GM19023 (cell line): ENCODE data around the gene PRSS33.

Experiments
- ATAC-seq: cut with Tn5 transposase; IDR thresholded peaks from one replicate; pipeline ENCODE4 v1.9.1; 2021; ENCODE audit warnings: mild to moderate bottlenecking, moderate library complexity; ENCODE audit not compliant: unreplicated experiment

PRSS33 gene

DNA sequence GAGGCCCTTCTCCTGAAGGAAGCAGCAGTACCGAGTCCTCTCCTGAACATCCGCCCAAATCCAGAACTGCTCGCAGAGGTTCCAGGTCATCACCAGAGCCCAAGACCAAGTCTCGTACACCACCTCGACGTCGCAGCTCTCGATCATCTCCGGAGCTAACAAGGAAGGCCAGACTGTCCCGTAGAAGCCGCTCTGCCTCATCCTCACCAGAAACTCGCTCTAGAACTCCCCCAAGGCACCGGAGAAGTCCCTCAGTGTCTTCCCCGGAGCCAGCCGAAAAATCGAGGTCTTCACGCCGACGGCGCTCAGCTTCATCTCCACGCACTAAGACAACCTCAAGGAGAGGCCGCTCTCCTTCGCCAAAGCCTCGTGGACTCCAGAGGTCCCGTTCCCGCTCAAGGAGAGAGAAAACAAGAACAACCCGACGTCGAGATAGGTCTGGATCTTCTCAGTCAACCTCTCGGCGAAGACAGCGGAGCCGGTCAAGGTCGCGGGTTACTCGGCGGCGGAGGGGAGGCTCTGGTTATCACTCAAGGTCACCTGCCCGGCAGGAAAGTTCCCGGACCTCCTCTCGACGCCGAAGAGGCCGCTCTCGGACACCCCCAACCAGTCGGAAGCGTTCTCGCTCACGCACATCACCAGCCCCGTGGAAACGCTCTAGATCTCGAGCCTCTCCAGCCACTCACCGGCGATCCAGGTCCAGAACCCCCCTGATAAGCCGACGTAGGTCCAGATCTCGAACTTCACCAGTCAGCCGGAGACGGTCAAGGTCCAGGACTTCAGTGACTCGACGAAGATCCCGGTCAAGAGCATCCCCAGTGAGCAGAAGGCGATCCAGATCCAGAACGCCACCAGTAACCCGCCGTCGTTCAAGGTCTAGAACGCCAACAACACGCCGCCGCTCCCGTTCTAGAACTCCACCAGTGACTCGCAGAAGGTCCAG, 21.6 kb downstream of the PRSS33 start:
- no peak for ATAC-seq

DNA sequence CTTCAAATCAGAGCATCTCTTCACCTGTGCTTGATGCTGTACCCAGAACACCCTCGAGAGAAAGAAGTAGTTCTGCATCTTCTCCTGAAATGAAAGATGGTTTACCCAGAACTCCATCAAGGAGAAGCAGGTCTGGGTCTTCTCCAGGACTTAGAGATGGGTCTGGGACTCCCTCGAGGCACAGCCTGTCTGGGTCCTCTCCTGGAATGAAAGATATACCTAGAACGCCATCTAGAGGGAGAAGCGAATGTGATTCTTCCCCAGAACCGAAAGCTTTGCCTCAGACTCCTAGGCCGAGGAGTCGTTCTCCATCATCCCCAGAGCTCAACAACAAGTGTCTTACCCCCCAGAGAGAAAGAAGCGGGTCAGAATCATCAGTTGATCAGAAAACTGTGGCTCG, 22.6 kb downstream of the PRSS33 start:
- ATAC-seq, result no peak

DNA sequence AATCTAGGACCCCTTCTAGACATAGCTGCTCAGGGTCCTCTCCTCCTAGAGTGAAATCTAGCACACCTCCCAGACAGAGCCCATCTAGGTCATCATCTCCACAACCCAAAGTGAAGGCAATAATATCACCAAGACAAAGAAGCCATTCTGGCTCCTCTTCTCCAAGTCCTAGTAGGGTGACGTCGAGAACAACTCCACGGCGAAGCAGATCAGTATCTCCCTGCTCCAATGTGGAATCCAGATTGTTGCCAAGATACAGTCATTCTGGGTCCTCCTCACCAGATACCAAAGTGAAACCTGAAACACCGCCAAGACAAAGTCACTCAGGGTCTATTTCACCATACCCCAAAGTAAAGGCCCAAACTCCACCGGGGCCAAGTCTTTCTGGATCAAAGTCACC, 24.2 kb downstream of the PRSS33 start:
- ATAC-seq, result no peak

DNA sequence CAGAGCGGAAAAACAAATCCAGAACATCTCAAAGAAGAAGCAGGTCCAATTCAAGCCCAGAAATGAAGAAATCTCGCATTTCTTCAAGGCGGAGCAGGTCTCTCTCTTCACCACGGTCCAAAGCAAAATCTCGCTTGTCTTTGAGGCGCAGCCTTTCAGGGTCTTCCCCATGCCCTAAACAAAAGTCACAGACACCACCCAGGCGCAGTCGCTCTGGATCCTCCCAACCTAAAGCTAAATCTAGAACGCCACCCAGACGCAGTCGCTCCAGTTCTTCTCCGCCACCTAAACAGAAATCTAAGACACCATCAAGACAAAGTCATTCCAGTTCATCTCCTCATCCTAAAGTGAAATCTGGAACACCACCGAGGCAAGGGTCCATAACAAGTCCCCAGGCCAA, 24.6 kb downstream of the PRSS33 start:
- ATAC-seq, result no peak

DNA sequence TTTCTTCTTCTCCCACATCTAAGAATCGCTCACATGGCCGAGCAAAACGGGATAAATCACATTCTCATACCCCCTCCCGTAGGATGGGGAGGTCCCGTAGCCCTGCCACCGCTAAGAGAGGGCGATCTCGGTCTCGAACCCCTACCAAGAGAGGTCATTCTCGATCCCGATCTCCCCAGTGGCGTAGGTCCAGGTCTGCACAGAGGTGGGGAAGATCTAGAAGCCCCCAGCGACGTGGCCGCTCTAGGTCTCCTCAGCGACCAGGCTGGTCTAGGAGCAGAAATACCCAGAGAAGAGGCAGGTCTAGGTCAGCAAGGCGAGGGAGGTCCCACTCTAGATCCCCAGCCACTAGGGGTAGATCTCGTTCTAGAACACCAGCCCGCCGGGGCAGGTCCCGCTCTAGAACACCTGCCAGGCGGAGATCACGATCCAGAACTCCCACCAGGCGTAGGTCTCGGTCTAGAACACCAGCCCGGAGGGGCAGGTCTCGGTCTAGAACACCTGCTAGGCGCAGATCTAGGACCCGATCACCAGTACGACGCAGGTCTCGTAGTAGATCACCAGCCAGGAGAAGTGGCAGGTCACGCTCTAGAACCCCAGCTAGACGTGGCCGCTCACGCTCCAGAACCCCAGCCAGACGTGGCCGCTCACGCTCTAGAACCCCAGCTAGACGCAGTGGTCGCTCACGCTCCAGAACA, 25.3 kb downstream of the PRSS33 start:
- no peak for ATAC-seq

DNA sequence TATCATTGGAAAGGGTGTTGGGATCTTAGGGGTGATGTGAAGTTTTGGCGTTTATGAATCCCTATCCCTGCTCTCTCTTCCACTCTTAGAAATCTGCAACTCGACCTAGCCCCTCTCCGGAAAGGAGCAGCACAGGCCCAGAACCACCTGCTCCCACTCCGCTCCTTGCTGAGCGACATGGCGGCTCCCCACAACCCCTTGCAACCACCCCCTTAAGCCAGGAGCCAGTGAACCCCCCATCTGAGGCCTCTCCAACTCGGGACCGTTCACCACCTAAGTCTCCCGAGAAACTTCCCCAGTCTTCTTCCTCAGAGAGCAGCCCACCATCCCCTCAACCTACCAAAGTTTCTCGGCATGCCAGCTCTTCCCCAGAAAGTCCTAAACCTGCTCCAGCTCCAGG, 25.9 kb downstream of the PRSS33 start:
- no peak for ATAC-seq

DNA sequence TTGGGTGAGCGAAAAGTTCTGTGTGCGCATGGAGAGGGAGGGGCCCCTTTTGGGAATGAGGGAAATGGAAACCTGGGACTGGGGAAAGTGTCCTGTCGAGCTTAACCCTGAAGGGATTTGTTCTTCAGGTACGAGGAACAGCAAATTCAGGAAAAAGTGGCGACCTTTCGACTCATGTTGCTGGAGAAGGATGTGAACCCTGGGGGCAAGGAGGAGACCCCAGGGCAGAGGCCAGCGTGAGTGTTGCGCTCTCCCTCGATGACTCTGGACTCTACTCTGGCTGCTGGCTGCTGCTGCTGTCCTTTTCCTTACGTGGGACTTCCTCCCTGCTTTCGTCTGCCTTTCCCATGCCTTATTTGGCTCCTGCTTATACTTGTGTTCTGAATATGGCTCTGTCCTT, 30.0 kb downstream of the PRSS33 start:
- no peak for ATAC-seq

DNA sequence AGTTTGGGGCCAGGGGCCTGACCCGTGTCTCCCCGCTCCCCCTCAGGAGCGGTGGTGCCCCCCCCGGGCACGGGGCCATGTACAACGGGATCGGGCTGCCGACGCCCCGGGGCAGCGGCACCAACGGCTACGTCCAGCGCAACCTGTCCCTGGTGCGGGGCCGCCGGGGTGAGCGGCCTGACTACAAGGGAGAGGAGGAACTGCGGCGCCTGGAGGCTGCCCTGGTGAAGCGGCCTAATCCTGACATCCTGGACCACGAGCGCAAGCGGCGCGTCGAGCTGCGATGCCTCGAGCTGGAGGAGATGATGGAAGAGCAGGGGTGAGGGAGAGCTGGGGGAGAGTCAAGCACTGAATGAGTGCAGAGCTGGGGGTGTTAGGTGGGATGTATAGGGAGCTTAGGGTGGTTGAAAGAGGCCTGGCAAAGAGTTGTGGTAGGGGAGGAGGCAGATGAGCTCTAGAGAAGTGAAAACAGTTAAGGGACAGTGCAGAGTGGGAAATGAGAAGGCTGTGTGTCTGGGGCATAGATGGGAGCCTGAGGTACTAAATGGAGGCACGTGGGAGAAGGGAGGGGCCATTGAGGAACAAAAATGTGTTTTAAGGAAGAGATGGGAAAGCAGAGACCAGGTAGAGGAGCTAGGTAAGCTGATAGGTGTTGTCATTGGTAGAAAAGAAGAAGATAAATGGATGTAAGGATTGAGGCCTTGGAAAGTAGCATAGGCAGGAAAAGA, 30.9 kb downstream of the PRSS33 start:
- no peak for ATAC-seq

DNA sequence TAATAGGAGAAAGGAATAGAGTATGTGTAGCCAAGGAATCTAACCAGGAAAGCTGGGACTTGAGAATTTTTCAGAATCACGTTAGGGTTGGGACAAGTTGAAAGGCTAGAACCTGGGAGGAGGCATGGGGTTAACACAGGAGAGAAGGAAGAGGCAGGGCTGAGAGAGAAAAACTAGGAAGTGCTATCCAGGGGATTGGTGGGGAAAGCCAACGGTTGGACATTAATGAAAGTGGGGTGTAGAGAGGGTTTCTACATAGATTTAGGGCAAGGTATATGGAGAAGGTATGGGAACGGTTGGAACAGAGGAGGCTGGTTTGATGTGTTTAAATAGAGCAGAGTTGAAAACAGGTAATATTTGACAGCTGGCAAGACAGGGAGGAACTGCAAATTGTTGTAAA, 32.2 kb downstream of the PRSS33 start:
- no peak for ATAC-seq

DNA sequence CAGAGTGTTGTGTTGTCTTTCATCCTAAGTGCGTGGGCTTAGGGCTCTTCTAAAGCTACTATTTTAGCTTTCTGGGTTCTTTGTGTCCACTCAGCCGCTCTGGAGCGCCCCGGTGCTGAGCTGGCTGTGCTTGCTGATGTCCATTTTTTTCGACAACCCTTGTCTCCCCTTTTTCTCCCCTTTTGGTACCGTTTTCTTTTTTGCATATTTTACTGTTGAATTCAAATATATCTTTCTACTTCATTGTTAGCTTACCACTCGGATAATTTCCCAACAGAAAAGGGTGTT, 33.7 kb downstream of the PRSS33 start:
- no peak for ATAC-seq

DNA sequence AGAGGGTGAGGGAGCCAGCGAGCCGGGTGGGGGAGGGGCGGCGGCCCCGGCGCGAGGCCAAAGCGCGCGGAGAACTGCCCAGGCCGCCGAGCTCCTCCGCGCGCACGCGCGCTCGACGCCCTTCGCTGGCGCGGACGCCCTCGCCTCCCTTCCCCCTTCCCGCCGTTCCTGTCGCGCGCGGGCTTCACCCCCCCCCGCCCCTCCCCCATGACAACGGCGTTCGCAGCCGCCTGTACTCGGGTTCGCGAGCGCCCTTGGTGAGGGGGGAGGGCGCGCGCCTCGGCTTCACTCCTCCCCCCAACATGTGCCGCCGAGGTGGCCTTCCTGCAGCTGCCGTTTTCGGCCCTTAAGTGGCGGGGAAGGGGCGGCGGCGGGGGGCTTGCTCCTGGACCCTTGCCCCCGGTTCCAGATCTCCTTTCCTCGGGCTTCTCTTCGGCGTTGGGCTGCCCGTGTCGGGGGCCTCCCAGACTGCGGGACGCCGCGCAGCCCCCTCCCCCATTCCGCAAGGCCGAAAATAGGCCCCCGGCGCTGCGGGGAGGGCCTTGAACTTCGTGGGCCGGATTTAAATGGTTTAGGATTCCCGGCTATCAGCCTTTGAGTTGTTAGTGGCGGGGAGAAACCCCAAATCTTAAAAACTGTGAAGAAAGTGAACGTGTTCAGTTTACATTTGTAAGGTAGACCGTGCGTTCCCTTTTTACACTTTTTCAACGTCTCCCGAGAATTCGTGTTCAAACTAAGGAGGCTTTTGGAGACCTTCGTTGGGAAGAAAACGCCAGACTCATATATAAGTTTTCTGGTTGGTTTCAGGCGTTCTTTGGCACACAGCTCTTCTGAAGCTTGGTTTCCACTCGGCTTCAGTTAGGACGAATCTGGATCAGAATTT, 34.3 kb downstream of the PRSS33 start:
- peak; percentile 45 for ATAC-seq

DNA sequence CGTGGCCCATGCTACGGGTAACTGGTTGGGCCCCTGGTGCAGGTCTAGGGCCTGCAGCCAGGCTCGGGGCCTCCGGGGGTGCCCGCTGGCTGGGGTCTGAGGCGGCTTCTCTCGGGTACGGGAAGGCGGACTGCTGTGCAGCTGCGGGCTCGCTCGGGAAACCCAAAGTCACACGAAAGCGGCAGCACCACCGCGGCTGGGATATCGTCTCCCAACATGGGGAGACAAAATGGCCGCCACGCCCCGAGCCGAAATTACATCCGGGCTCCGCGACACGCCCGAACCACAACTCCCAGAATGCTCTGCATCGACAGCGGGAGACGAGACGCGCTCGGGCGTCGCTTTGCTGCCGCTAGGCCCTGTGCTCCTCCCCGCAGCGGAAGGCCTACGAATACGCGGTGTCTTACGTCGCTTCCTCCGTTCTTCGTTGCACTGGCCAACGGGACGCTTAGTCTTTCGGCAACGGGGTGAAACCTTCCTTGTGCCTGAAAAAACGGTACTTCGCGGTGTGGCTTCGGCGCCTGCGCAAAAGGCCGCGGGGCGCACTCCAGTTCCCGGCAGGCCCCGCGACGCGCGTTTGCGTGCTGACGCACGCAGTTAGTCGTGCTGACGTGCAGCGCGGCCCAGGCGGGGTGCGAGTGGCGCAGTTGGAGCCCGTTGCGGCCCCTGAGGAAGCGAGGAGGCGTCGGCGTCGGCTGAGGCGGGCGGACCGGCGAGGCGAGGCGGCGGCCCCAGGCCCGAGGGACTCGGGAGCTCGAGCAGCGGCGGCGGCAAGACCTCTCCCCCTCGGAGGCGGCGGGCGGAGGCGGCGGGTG, 35.1 kb downstream of the PRSS33 start, which contains the start of gene SRRM2:
Gene SRRM2, plus strand, starts transcription at position 604 of the 815 bp plus-strand sequence. CDS start 3,727 bp downstream, outside the sequence.
- ATAC-seq, result peak; percentile 87

DNA sequence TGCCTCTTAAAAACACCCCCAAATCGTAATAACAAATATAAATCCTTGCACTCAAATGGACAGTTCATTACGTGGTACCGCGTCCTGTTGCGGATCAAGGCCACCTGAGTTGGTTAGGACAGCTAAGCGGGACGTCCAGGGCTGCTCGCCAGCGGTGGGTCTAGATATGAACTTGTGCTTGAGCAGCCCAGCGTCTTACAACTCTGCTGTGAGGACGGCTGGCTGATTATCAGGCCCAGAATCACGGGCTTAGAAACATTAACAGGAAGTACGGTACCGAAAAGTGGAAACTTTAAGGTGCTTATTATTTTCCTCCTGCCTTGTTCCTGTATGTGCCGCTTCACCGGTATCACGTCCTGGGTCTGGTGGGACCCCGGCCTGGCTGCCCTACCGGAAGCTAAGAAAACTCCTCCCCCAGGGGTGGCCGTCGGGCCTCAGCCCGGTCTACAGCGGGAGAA, 35.8 kb downstream of the PRSS33 start:
- ATAC-seq, result no peak

DNA sequence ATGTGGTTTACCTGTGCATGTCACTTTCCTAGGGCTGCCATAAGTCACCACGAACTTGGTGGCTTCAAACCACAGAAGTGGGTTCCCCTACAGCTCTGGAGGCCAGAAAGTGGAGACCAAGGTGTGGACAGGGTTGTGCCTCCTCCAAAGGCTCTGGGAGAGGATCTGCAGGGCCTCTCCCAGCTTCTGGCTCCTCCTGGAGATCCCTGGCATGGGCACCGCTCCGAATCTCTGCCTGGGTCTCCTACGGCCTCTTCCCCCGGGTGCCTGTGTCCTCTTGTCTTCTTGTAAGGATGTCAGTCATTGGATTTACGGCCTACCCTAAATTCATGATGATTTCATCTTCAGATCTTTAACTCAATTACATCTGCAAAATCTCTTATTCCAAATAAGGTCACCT, 37.4 kb downstream of the PRSS33 start:
- no peak for ATAC-seq

DNA sequence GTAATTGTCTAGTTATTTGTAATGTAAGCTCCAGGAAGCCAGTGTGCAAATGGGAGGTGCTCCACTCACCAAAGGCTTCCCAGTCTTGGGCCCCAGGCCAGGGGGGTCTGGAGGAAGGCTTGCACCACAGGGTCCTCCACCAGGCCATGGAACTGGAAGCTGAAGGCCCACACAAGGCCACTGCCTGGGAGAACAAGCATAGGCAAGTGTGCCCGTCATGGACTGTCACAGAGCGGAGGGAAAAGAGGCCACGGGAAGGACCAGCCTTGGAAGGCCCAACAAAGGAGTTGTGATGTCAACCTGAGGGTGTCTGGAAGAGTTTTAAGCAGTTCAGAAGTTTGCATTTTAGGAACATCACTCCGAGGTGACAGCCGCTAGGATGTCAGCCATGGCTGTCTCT, 37.9 kb downstream of the PRSS33 start:
- ATAC-seq, result no peak

DNA sequence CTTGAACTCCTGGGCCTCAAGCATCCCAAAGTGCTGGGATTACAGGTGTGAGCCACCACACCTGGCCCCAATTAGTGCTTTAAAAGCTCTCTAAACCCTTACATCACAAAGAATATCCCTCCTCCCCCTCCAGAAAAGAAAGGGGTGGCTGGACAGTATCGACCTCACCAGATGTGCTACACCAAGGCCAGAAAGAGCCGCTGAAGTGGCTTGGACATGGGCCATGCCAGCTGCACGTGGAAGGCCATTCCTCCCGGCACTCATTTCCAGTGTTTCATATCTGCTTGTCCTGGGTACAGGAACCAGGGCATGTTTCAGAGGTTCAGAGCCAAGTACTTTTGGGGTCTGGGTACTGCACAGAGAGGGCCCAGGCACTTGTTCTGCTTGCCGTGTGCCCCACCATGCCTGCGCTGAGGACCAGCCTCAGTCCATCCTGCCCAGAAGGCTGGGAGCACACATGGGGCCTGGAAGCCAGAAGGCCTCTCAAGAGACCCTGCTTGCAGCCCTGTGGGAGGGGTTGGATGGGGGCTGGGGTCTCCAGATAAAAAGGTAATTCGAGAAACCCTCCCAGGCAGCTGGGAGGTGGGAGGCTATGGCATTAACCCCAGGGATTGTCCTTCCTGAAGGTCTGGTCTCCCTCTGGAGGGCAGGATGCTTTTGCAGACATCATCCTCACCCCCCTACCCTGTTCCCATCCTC, 38.5 kb downstream of the PRSS33 start:
- no peak for ATAC-seq

DNA sequence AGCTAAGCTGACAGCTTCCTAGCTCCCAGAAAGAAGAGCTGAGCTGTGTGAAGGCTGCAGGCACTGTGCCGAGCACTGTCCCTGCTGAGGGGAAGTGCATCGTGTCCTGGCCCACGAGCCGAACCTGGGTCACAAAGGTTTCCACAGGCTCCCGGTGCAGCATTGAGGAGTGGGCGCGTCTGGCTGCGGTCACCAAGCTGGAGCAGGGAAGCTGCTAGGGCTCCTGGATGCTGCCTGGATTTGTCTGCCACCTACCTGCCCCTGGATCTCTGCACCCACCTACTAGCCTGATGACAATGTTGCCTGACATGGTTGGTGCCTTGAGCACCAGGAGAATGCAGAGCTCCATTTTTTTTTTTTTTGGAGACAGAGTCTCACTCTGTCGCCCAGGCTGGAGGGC, 41.4 kb downstream of the PRSS33 start:
- no peak for ATAC-seq

DNA sequence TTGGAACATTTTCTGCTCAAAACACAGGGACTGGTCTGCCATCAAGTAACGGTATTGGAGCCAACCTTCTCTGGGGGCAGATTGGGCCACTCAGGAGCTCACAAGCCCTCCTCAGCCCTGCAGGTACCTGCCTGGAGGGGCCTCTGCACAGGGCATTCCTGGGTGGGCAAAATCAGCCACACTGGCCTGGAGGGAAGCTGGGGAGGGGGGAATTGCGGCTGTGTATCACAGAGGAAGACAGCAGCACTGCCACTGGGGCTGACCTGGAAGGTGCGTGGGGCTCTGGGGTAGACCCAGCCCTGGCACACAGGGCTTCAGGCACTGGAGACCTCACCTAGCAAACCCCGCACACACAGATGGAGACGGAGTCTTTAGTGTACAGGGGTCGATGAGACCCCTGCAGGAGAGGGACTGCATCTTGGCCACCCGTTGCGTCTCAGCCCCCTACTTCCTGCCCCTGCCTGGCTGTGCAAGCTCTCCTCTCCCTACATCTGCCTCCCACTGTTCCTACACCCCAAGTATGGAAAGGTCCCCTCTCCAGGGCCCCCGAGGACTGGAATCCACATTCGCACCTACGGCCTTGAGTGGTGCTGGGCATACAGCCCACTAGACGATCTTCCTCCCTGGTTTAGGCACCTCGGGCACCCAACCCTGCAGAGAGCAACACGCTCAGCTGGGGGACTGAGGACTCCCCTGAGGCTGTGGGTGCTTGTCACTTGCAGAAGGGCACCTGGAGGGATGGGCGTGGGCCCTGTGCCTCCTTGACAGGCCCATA, 42.1 kb downstream of the PRSS33 start:
- ATAC-seq, result no peak
